HCT116 (cell line): ENCODE data around the gene GREM2. TPM values are rescaled to one million over a fixed set of nuclear protein-coding genes. Genes with fewer than 3 reads are reported as not detected.

Source experiments
- ATAC-seq: fragments of 200-7000 bp; cut with Tn5 transposase; 2 replicates; pipeline ENCODE4 v1.9.1; 2020; ENCODE audit warnings: mild to moderate bottlenecking, moderate library complexity
- BruUV-seq: library from RNA; stranded (reverse); fragments of 400-500 nt; replicated peaks from 2 replicates; lab custom pipeline; 2021; lab: Mats Ljungman, UMichigan
- CTCF ChIA-PET: fragments of 300-600 bp; sonication (Branson Sonifier 250); formaldehyde crosslinking; loops from one replicate; lab custom pipeline; 2021; ENCODE audit warnings: antibody characterized with exemption; lab: Charles Lee
- POLR2A ChIA-PET: fragments of 300-600, 350-600 bp; sonication (Branson Sonifier 250); formaldehyde crosslinking; loops from one replicate; lab custom pipeline; 2021; ENCODE audit warnings: antibody characterized with exemption; lab: Charles Lee
- RAD21 ChIA-PET, 2 experiments: fragments of 300-600 bp; sonication (Branson Sonifier 250); formaldehyde crosslinking; loops; one replicate each; lab custom pipeline; 2023; ENCODE audit warnings: low total read pairs in 2 of 2; ENCODE audit not compliant: uncharacterized antibody in 2 of 2, unreplicated experiment in 2 of 2, low non-redundant PET in 1 of 2; lab: Charles Lee
- DNase-seq: peaks from one replicate; pipeline ENCODE4 v3.0.0-alpha.2; 2010; ENCODE audit warnings: low read depth, low spot score
- H2AFZ ChIP-seq: fragments of 200-600 bp; shearing (Covaris generic), sonication (generic); 2 replicates; pipeline ENCODE4 v1.6.1; 2017; ENCODE audit warnings: low read depth, mixed run types, mixed read lengths, antibody characterized with exemption, low read length; ENCODE audit not compliant: poor library complexity, severe bottlenecking
- H3K27ac ChIP-seq: 2 replicates; pipeline ENCODE4 v1.5.1; 2012; ENCODE audit warnings: low read depth, low read length
- H3K27me3 ChIP-seq: fragments of 200-600 bp; sonication (generic); 2 replicates; pipeline ENCODE4 v1.6.1; 2016; ENCODE audit warnings: mixed run types, low read length, mixed read lengths; ENCODE audit not compliant: insufficient read depth
- H3K36me3 ChIP-seq, 2 experiments: fragments of 200-500 bp in 1 of 2; fragments of 200-600 bp in 1 of 2; sonication (Bioruptor generic) in 1 of 2; sonication (generic) in 1 of 2; 2 replicates each; pipeline versions ENCODE4 v1.5.1 to v1.6.1; 2014 to 2016; ENCODE audit warnings: low read length in 2 of 2, inconsistent platforms in 1 of 2, mixed read lengths in 1 of 2, mixed run types in 1 of 2; ENCODE audit not compliant: insufficient read depth in 2 of 2, control insufficient read depth in 1 of 2
- H3K4me1 ChIP-seq, 2 experiments: fragments of 200-600 bp in 1 of 2; sonication (generic) in 1 of 2; 2 replicates each; pipeline versions ENCODE4 v1.5.1 to v1.6.1; 2012 to 2017; ENCODE audit warnings: low read length in 2 of 2, inconsistent platforms in 1 of 2, mild to moderate bottlenecking in 1 of 2, mixed read lengths in 1 of 2, mixed run types in 1 of 2, moderate library complexity in 1 of 2; ENCODE audit not compliant: insufficient read depth in 2 of 2, control insufficient read depth in 1 of 2
- H3K4me2 ChIP-seq: fragments of 200-600 bp; sonication (generic); 2 replicates; pipeline ENCODE4 v1.6.1; 2017; ENCODE audit warnings: mixed run types, low read length, mixed read lengths
- H3K4me3 ChIP-seq, 2 experiments: fragments of 200-600 bp in 1 of 2; sonication (generic) in 1 of 2; replicated peaks in 1 of 2; 2 replicates each; pipeline ENCODE4 v1.5.1; 2011 to 2016; ENCODE audit warnings: low read length in 2 of 2, control low read depth in 1 of 2, low read depth in 1 of 2, mild to moderate bottlenecking in 1 of 2, mixed read lengths in 1 of 2, mixed run types in 1 of 2
- H3K79me2 ChIP-seq: fragments of 200-600 bp; sonication (generic); 2 replicates; pipeline ENCODE4 v1.6.1; 2017; ENCODE audit warnings: mild to moderate bottlenecking, mixed run types, low read length, moderate library complexity, mixed read lengths; ENCODE audit not compliant: insufficient read depth
- H3K9ac ChIP-seq: fragments of 200-600 bp; sonication (generic); 2 replicates; pipeline ENCODE4 v1.6.1; 2016; ENCODE audit warnings: low read length, mixed read lengths
- H3K9me2 ChIP-seq: fragments of 200-600 bp; sonication (generic), shearing (Covaris generic); 2 replicates; pipeline ENCODE4 v1.6.1; 2017; ENCODE audit warnings: mixed run types, mild to moderate bottlenecking, moderate library complexity; ENCODE audit not compliant: insufficient read depth
- H3K9me3 ChIP-seq, 2 experiments: fragments of 200-500 bp in 1 of 2; fragments of 200-600 bp in 1 of 2; sonication (Bioruptor generic) in 1 of 2; sonication (generic) in 1 of 2; 2 replicates each; pipeline ENCODE4 v1.6.1; 2014 to 2017; ENCODE audit warnings: low read length in 2 of 2, mixed read lengths in 2 of 2, inconsistent platforms in 1 of 2, low read depth in 1 of 2, mild to moderate bottlenecking in 1 of 2, mixed run types in 1 of 2, moderate library complexity in 1 of 2; ENCODE audit not compliant: control insufficient read depth in 1 of 2, insufficient read depth in 1 of 2
- H4K20me1 ChIP-seq: fragments of 200-600 bp; sonication (generic), shearing (Covaris generic); 2 replicates; pipeline ENCODE4 v1.6.1; 2017; ENCODE audit warnings: mixed run types, mild to moderate bottlenecking, moderate library complexity; ENCODE audit not compliant: insufficient read depth
- ATF3 ChIP-seq: IDR thresholded peaks from 2 replicates; pipeline ENCODE4 v1.6.1; 2012
- CBX3 ChIP-seq: IDR thresholded peaks from 2 replicates; pipeline ENCODE4 v1.6.1; 2012; ENCODE audit warnings: low read depth
- CEBPB ChIP-seq: IDR thresholded peaks from 2 replicates; pipeline ENCODE4 v1.6.1; 2012; ENCODE audit warnings: low read depth
- CTCF ChIP-seq, 3 experiments: fragments of 200-600 bp in 1 of 3; sonication (generic) in 1 of 3; IDR thresholded peaks in 2 of 3; conservative IDR thresholded peaks in 1 of 3; 2 replicates each; pipeline ENCODE4 v1.5.1; 2012 to 2017; ENCODE audit warnings: low read depth in 2 of 3, low read length in 2 of 3, antibody characterized with exemption in 1 of 3, borderline replicate concordance in 1 of 3, control low read depth in 1 of 3, mild to moderate bottlenecking in 1 of 3, mixed read lengths in 1 of 3, mixed run types in 1 of 3, moderate library complexity in 1 of 3; ENCODE audit not compliant: insufficient read depth in 1 of 3
- EGR1 ChIP-seq: IDR thresholded peaks from 2 replicates; pipeline ENCODE4 v1.6.1; 2012; ENCODE audit warnings: low read depth
- ELF1 ChIP-seq: IDR thresholded peaks from 2 replicates; pipeline ENCODE4 v1.6.1; 2012; ENCODE audit warnings: low read depth, borderline replicate concordance
- FOSL1 ChIP-seq: IDR thresholded peaks from 2 replicates; pipeline ENCODE4 v1.6.1; 2012; ENCODE audit warnings: low read depth
- JUND ChIP-seq: IDR thresholded peaks from 2 replicates; pipeline ENCODE4 v1.6.1; 2012
- MAX ChIP-seq: IDR thresholded peaks from 2 replicates; pipeline ENCODE4 v1.6.1; 2012
- POLR2A ChIP-seq: IDR thresholded peaks from 2 replicates; pipeline ENCODE4 v1.7.0; 2011; ENCODE audit warnings: borderline replicate concordance; ENCODE audit not compliant: insufficient read depth, insufficient read length; ENCODE audit errors: extremely low read depth
- RAD21 ChIP-seq: IDR thresholded peaks from 2 replicates; pipeline ENCODE4 v1.6.1; 2012; ENCODE audit warnings: low read depth, mild to moderate bottlenecking
- REST ChIP-seq: IDR thresholded peaks from 2 replicates; pipeline ENCODE4 v1.6.1; 2012; ENCODE audit warnings: low read depth
- SIN3A ChIP-seq: IDR thresholded peaks from 2 replicates; pipeline ENCODE4 v1.6.1; 2012; ENCODE audit warnings: low read depth
- SP1 ChIP-seq: IDR thresholded peaks from 2 replicates; pipeline ENCODE4 v1.6.1; 2012; ENCODE audit warnings: low read depth
- SRF ChIP-seq: IDR thresholded peaks from 2 replicates; pipeline ENCODE4 v1.6.1; 2012; ENCODE audit warnings: low read depth
- TCF7L2 ChIP-seq: IDR thresholded peaks from 2 replicates; pipeline ENCODE4 v1.7.0; 2011; ENCODE audit warnings: borderline replicate concordance, inconsistent platforms; ENCODE audit not compliant: insufficient read depth, insufficient read length; ENCODE audit errors: extremely low read depth
- YY1 ChIP-seq: IDR thresholded peaks from 2 replicates; pipeline ENCODE4 v1.6.1; 2011; ENCODE audit warnings: low read length, low read depth, moderate library complexity, mild to moderate bottlenecking; ENCODE audit not compliant: insufficient replicate concordance; ENCODE audit errors: extremely low read depth
- ZBTB33 ChIP-seq: IDR thresholded peaks from 2 replicates; pipeline ENCODE4 v1.6.1; 2011; ENCODE audit warnings: mild to moderate bottlenecking, low read length, moderate library complexity; ENCODE audit not compliant: insufficient replicate concordance; ENCODE audit errors: extremely low read depth
- ZFX ChIP-seq: fragments of 450-650 bp; IDR thresholded peaks from 2 replicates; pipeline ENCODE4 v1.6.1; 2017
- ZNF274 ChIP-seq: fragments of 200-500 bp; sonication (Bioruptor generic); IDR thresholded peaks from 2 replicates; pipeline ENCODE4 v1.6.1; 2014; ENCODE audit warnings: mild to moderate bottlenecking, low read depth, low read length, inconsistent platforms
- intact Hi-C: fragments of 100-400 bp; cut with micrococcal nuclease; formaldehyde crosslinking; loops from 2 replicates; pipeline ENCODE4 v1.10.0; 2022
- total RNA-seq: library from RNA; stranded (reverse); gene quantifications from one replicate; pipeline ENCODE4 v1.2.1, GENCODE V29; 2021; ENCODE audit not compliant: unreplicated experiment

GREM2 gene
- total RNA-seq, 1 experiment from 2014 or later = not detected

GRCh38 chr1:240630409-240630808 is 18.5 kb upstream of the GREM2 start:
- no peaks in the 10 kb centered on the region for H3K27me3 ChIP-seq
- H3K36me3 ChIP-seq = no peaks in the 10 kb centered on the region
- H3K9me3 ChIP-seq = peaks cover 0 to 6% of the 10 kb centered on the region in 2 experiments; a peak in 2 of 4 replicates
- DNase-seq (no peak), ATAC-seq (no peak)
- ChIA-PET CTCF (no interaction called here), POLR2A (no interaction called here), RAD21 (no interaction called here)
- H4K20me1 ChIP-seq = no peaks in the 10 kb centered on the region
- H3K27ac ChIP-seq = no peak overlapping the region
- no peaks in the 10 kb centered on the region for H3K79me2 ChIP-seq
- no peaks in the 10 kb centered on the region for H3K9me2 ChIP-seq
- no TSS peak for BruUV-seq
- H3K4me3 ChIP-seq = no peak overlapping the region
- TF ChIP-seq SP1 (no peak), RAD21 (no peak), EGR1 (no peak), TCF7L2 (no peak), MAX (no peak), REST (no peak), POLR2A (no peak), CTCF (IDR thresholded peaks at IDR 0.05 in 2 of 3, conservative IDR thresholded peaks at IDR 0.05 in 1 of 3; ENCODE audit: borderline replicate concordance in 1 of 3, insufficient read depth in 1 of 3, low read depth in 2 of 3, low read length in 2 of 3) (no peak), YY1 (no peak), CEBPB (no peak), ZFX (no peak), ZBTB33 (no peak), ELF1 (no peak), ATF3 (no peak), SIN3A (no peak), FOSL1 (no peak), JUND (no peak), CBX3 (no peak), ZNF274 (no peak), SRF (no peak)
- H2AFZ ChIP-seq = no peak overlapping the region
- H3K4me2 ChIP-seq = no peak overlapping the region
- H3K9ac ChIP-seq = no peak overlapping the region
- intact Hi-C loops = no loop called here
- no peaks in the 10 kb centered on the region for H3K4me1 ChIP-seq
